Skeletal muscle satellite cell (primary cell): ENCODE results near the gene GRK2.
"Not testable (repeated sequence)": the region's sequence is repeated elsewhere in the genome, so short reads cannot be mapped to it uniquely, and the experiment has no call there.

Source experiments
- H3K27me3 ChIP-seq: 2 replicates; pipeline ENCODE4 v1.7.0; 2013; ENCODE audit warnings: low read length; ENCODE audit not compliant: control insufficient read depth, insufficient read depth
- H3K36me3 ChIP-seq: 2 replicates; pipeline ENCODE4 v1.7.0; 2013; ENCODE audit warnings: mild to moderate bottlenecking, control low read depth, low read length; ENCODE audit not compliant: insufficient read depth
- H3K4me1 ChIP-seq: 2 replicates; pipeline ENCODE4 v1.7.0; 2013; ENCODE audit warnings: low read length; ENCODE audit not compliant: control insufficient read depth, insufficient read depth
- H3K4me2 ChIP-seq: 2 replicates; pipeline ENCODE4 v1.7.0; 2013; ENCODE audit warnings: mild to moderate bottlenecking, low read length
- H3K4me3 ChIP-seq: 2 replicates; pipeline ENCODE4 v1.7.0; 2013; ENCODE audit warnings: low read length
- H3K9ac ChIP-seq: 2 replicates; pipeline ENCODE4 v1.7.0; 2013; ENCODE audit warnings: mild to moderate bottlenecking, low read depth, low read length, moderate library complexity
- H3K9me3 ChIP-seq: replicated peaks from 2 replicates; pipeline ENCODE4 v1.7.0; 2013; ENCODE audit warnings: mild to moderate bottlenecking, control low read depth, low read length

Gene GRK2

GRCh38 chr11:67255864-67256263 is 10.4 kb upstream of the GRK2 start:
- Histone ChIP-seq H3K4me2 (no peak overlapping the region), H3K4me1 (no peaks in the 10 kb centered on the region), H3K9ac (no peak overlapping the region), H3K4me3 (no peak overlapping the region), H3K27me3 (no peaks in the 10 kb centered on the region), H3K36me3 (peaks cover 66% of the 10 kb centered on the region), H3K9me3 (no peaks in the 10 kb centered on the region)

GRCh38 chr11:67256477-67257135 is 9.7 kb upstream of the GRK2 start:
- H3K9me3 ChIP-seq: no peaks in the 10 kb centered on the region
- no peak overlapping the region for H3K9ac ChIP-seq
- no peaks in the 10 kb centered on the region for H3K27me3 ChIP-seq
- peaks cover 59% of the 10 kb centered on the region for H3K36me3 ChIP-seq
- H3K4me3 ChIP-seq: no peak overlapping the region
- H3K4me1 ChIP-seq: no peaks in the 10 kb centered on the region
- H3K4me2 ChIP-seq: no peak overlapping the region

- H3K27me3 ChIP-seq: no peaks in the 10 kb centered on the region
Measured at GRCh38 chr11:67260406-67260805, 5.9 kb upstream of the GRK2 start.

DNA sequence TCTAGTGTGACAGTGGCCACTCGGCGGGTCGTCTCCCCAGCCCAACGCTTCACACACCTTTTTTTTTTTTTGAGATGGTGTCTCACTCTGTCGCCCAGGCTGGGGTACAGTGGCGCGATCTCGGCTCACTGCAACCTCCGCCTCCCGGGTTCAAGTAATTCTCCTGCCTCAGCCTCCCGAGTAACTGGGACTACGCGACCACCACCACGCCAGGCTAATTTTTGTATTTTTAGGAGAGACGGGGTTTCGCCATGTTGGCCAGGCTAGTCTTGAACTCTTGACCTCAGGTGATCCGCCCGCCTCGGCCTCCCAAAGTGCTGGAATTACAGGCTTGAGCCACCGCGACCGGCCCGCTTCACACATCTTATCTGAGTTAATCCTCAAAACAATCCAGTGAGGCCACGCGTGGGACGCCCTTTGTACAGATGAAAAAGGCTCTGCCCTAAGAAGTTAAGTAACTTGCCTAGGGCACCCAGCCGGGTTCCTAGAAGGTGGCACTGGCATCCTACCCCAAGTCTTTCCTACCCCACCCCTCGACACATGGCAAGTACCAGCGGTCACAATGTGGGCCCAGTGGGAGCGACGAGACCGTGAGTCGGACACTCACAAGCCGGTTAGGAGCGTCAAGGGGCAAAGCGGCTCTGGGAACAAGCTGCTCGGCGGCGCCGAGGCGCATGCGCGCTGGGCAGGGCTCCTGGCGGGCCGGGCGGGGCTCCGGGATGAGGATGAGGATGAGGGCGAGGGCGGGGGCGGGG is 5.2 kb upstream of the GRK2 start:
- H3K9me3 ChIP-seq, H3K27me3 ChIP-seq: not testable (repeated sequence)
- Histone ChIP-seq H3K4me2 (peak overlapping the region; percentile 93), H3K4me3 (peak overlapping the region; percentile 68), H3K36me3 (peaks cover 15% of the 10 kb centered on the region), H3K9ac (peak overlapping the region; percentile 61), H3K4me1 (peaks cover 19% of the 10 kb centered on the region)

More at GRCh38 chr11:67260406-67260805, 5.9 kb upstream of the GRK2 start:
- Histone ChIP-seq H3K4me2 (no peak overlapping the region), H3K4me3 (no peak overlapping the region), H3K4me1 (peaks cover 16% of the 10 kb centered on the region), H3K36me3 (peaks cover 21% of the 10 kb centered on the region), H3K9ac (no peak overlapping the region), H3K9me3 (no peaks in the 10 kb centered on the region)

DNA sequence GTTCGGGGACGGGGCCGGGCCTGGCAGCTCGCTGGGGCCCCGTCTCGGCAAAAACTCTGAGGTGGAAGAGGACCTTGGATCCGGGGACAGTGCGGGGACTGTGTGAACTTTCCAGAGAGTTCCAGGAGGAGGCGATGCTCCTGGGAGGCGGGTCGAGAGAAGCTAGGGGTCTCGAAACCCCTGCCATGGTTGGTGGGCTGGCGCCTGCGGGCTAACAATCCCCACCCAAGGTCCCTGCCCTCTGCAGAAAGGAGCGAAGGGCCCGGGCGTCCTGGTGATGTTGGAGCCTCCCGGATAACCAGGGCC is 4.7 kb upstream of the GRK2 start:
- Histone ChIP-seq H3K36me3 (peaks cover 12% of the 10 kb centered on the region), H3K4me1 (peaks cover 20% of the 10 kb centered on the region), H3K4me2 (peak overlapping the region; percentile 37), H3K27me3 (no peaks in the 10 kb centered on the region), H3K4me3 (no peak overlapping the region), H3K9me3 (no peaks in the 10 kb centered on the region), H3K9ac (no peak overlapping the region)

DNA sequence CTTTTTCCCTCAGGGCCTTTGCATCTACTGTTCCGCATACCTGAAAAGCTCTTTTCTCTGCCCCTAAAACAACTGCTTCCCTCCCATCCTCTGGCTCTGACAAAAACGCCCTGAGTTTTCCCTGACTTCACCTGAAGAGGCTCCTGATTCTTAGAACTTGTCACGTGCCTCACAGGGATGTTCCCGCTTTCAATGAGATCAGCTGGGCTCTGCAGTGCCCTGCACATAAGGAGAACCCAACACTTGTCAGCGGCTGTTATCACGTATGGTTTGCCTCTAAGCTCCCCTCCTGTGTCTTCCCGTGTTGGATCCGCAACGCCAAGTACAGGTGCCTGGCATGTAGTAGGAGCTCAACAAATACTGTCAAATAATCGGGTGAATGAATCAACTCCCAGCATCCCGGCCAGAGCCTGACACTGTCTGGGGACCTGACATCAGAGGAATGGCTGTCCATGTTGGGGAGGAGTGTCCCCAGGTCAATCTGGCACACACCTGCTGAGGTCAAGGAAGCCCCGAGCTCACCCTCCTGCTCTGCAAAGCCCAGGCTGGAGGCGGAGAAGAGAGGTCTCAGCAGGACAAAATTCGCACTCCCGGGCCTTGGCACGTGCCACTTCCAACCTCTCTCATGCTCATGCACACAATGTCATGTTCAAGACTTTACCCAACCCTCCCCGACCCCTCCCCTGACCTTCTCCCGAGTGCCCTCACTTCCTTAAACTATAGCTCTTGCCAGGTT is 4.2 kb upstream of the GRK2 start:
- no peaks in the 10 kb centered on the region for H3K9me3 ChIP-seq
- H3K4me1 ChIP-seq: peaks cover 20% of the 10 kb centered on the region
- no peak overlapping the region for H3K9ac ChIP-seq
- no peaks in the 10 kb centered on the region for H3K27me3 ChIP-seq
- no peak overlapping the region for H3K4me3 ChIP-seq
- peak overlapping the region; percentile 64 for H3K4me2 ChIP-seq
- peaks cover 7% of the 10 kb centered on the region for H3K36me3 ChIP-seq

DNA sequence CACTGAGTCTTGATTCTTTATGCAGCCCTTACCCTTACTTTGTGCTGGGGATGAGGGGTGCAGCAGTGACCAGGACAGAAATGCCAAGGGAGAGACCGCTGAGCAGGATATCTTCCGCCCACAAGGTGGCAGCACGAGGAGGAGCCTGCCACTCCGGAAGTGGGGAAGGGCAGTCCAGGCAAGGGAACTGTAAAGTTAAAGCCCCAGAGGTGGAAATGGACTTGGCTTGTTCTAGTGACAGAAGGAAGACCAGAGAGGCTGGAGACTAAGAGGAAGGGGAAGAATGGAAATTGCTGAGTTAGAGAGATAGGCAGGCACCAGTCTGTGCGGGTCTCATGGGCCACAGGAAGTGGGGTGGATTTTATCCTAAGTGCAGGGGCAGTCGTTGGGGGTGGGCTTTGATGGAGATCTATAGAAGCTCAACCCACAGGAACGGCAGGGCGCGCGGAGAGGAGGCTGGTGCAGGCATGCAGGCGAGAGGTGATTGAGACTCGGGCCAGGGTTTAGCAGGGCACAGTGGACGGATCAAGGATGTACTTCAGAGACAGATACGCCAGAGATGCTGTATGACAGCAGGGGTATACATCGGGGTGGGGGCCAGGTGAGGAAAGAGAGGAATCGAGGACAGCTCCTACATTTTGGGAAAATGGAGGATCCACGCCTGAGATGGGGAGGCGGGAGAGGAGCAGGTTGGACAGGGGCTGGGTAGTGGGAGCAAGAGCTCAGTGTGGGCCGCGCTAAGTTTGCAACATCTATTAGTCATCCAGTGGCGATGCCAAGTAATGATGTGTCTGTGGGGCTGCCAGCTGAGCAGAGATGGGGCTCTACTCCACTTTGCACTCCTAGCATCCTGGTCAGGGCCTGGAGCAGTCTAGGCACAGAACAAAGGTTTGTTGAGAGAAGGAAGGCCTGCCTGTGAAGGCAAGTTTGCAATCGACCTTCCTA is 3.3 kb upstream of the GRK2 start:
- Histone ChIP-seq H3K9me3 (no peaks in the 10 kb centered on the region), H3K4me1 (peaks cover 28% of the 10 kb centered on the region), H3K9ac (no peak overlapping the region), H3K4me3 (peak overlapping the region; percentile 35), H3K27me3 (no peaks in the 10 kb centered on the region), H3K36me3 (peaks cover 8% of the 10 kb centered on the region), H3K4me2 (peak overlapping the region; percentile 64)

DNA sequence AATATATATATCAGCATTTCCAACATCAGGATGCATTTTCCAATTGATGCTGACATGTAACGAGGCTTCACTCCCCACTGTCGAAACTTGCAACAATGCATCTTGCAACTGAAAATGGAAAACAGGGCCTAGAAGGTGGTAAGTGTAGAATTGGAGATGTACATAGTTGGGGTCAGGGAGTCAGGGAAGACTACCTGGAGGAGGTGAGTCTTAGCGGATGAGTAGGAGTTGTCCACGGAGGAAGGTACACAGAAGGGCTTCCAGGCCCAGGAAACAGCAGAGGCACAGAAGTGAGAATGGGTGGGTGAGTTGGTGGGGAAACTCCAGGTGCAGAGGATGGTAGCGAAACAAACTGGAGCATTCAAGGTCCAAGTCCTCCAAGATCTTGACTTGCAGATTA is 2.0 kb upstream of the GRK2 start:
- H3K9ac ChIP-seq: no peak overlapping the region
- H3K27me3 ChIP-seq: no peaks in the 10 kb centered on the region
- H3K9me3 ChIP-seq: no peaks in the 10 kb centered on the region
- no peak overlapping the region for H3K4me2 ChIP-seq
- peaks cover 38% of the 10 kb centered on the region for H3K4me1 ChIP-seq
- peaks cover 8% of the 10 kb centered on the region for H3K36me3 ChIP-seq
- no peak overlapping the region for H3K4me3 ChIP-seq

GRCh38 chr11:67264877-67265632 is 1.2 kb upstream of the GRK2 start:
- Histone ChIP-seq H3K27me3 (no peaks in the 10 kb centered on the region), H3K4me1 (peaks cover 46% of the 10 kb centered on the region), H3K4me2 (no peak overlapping the region), H3K9me3 (no peaks in the 10 kb centered on the region), H3K4me3 (no peak overlapping the region), H3K36me3 (peaks cover 8% of the 10 kb centered on the region), H3K9ac (no peak overlapping the region)

DNA sequence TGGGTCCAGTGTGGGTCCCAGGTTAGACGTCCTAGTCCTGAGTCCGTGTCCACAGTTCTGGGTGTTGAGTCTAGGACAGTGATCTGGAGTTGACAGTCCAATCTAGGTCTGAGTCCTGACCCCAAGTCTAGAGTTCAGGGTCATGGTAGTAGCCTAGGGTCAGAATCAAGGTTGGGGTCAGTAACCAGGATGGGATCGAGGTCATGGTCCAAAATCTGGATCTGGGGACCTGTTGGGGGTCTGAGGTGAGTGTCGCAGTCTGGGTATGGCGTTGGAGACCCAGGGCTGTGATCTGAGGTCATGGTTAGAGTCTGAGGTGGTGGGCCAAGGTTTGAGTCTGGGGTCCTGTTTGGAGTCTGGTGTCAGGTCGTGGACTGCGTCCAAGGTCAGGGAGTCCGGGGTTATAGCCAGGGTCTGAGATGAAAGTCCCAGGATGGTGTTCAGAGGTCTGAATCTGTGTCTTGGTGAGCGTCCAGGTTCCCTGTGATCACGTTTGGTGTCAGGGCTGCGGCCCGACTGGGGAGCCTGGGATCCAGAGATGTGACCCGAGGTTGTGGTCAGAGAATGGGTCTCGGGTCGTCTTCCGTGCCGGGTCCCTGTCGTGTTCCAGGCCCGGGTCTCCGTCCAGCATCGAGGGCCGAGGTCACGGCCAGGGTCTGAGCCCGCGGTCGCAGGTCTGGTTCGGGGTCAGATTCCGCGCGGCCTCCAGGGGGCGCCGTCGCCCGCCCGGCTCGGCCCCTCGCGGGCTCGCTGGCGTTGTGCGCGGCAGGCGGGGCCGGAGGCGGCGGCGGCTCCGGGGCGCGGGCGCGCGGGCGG is 432 bp upstream of the GRK2 start:
- Histone ChIP-seq H3K9ac (peak overlapping the region; percentile 30), H3K4me2 (peak overlapping the region; percentile 71), H3K4me1 (peaks cover 53% of the 10 kb centered on the region), H3K27me3 (no peaks in the 10 kb centered on the region), H3K4me3 (peak overlapping the region; percentile 63), H3K9me3 (no peaks in the 10 kb centered on the region), H3K36me3 (peaks cover 8% of the 10 kb centered on the region)
